Gastroesophageal sphincter (tissue), 3 donors: Measurements from ENCODE around the gene CELSR2.

Experiments used
- EP300 ChIP-seq: sonication (generic); formaldehyde crosslinking; IDR thresholded peaks from one replicate; pipeline ENCODE4 v1.6.1; 2017; ENCODE audit warnings: antibody characterized with exemption, mild to moderate bottlenecking
- TF ChIP-seq, protein P1 (sequence below), 4 experiments: fragments of 200-600 bp in 2 of 4; fragments of 450-650 bp in 2 of 4; sonication (generic) in 1 of 4; IDR thresholded peaks; one replicate each; pipeline ENCODE4 v1.5.1; 2017 to 2019; ENCODE audit warnings: antibody characterized with exemption in 4 of 4, mild to moderate bottlenecking in 2 of 4, moderate library complexity in 2 of 4

DNA sequence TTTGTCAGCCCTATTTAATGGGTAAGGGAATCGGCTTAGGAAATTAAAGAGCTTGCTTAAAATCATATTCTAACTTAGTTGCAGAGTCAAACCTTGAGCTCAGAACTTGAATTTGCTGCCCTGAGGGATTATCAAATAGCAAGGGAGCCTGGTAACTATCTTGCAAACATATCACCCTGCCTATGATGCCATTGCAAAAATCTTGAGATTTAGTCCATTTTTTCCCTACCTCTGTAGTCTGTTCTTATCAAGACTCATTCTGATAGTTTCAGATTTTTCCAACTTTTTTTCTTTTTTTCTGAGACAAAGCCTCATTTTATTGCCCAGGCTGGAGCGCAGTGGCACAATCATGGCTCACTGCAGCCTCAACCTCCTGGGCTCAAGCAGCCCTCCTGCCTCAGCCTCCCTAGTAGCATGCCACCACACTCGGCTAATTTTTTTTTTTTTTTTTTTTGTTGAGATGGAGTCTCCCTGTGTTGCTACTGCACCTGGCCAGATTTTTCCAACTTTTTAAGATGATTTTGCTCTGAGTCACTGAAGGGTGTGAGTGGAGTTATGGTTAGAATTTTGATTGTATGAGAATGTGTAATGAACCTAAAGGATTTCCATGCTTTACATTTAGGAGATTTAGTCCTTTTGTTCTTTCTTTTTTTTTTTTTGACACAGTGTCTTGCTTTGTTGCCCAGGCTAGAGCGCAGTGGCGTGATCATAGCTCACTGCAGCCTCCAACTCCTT lies 23.5 kb upstream of the CELSR2 start:
- TF ChIP-seq, protein P1, sequence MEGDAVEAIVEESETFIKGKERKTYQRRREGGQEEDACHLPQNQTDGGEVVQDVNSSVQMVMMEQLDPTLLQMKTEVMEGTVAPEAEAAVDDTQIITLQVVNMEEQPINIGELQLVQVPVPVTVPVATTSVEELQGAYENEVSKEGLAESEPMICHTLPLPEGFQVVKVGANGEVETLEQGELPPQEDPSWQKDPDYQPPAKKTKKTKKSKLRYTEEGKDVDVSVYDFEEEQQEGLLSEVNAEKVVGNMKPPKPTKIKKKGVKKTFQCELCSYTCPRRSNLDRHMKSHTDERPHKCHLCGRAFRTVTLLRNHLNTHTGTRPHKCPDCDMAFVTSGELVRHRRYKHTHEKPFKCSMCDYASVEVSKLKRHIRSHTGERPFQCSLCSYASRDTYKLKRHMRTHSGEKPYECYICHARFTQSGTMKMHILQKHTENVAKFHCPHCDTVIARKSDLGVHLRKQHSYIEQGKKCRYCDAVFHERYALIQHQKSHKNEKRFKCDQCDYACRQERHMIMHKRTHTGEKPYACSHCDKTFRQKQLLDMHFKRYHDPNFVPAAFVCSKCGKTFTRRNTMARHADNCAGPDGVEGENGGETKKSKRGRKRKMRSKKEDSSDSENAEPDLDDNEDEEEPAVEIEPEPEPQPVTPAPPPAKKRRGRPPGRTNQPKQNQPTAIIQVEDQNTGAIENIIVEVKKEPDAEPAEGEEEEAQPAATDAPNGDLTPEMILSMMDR (IDR thresholded peaks at IDR 0.05) = no peak
- TF ChIP-seq EP300 = no peak
